Stimulated activated CD4-positive, alpha-beta T cell treated with anti-CD3 and anti-CD28 coated beads, TNF-alpha, amount 100 ng/mL, for 1 hour (primary cell): Measurements from ENCODE around the gene ZNF280A.

Experiments
- DNase-seq, 3 donors: peaks; one replicate each; pipeline ENCODE4 v3.0.0-alpha.2; 2020; ENCODE audit warnings: low read depth in 3 of 3, low spot score in 1 of 3

ZNF280A gene, protein sequence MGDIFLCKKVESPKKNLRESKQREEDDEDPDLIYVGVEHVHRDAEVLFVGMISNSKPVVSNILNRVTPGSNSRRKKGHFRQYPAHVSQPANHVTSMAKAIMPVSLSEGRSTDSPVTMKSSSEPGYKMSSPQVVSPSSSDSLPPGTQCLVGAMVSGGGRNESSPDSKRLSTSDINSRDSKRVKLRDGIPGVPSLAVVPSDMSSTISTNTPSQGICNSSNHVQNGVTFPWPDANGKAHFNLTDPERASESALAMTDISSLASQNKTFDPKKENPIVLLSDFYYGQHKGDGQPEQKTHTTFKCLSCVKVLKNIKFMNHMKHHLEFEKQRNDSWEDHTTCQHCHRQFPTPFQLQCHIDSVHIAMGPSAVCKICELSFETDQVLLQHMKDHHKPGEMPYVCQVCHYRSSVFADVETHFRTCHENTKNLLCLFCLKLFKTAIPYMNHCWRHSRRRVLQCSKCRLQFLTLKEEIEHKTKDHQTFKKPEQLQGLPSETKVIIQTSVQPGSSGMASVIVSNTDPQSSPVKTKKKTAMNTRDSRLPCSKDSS

DNA sequence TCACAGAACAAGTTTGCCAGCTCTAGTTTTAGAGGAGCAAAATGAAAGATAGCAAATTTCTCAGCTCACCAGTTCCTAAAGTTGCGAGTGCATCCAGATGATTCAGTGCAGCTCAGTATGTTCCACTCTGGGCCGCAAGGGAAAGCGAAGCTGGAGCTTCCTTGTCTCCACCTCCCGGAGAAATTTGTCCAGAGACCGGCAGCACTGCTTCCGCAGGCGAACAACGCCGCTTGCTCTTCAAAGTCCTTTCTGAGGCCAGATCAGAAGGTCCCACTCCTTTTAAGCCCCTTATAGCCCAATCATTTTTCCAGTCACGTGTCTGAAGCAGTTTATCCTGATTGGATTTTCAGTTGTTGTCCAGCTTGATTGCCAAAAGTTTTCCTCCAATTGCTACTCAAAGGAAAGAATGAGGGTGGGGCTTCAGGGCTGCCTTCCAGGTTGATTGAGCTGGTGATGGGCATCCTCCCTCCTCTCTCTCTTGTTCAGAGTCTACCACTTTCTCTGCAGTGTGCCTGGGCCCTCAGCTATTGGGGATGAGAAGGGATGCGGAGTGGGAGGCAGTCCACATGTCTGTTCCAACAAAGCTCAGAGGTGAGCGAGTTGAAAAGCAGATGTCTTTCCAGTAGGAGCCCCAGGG lies at the start of gene ZNF280A:
ZNF280A (minus strand) TSS at position 251 of the 637 bp plus-strand sequence. CDS start 4,640 bp downstream, outside the sequence.
- no peak for DNase-seq

DNA sequence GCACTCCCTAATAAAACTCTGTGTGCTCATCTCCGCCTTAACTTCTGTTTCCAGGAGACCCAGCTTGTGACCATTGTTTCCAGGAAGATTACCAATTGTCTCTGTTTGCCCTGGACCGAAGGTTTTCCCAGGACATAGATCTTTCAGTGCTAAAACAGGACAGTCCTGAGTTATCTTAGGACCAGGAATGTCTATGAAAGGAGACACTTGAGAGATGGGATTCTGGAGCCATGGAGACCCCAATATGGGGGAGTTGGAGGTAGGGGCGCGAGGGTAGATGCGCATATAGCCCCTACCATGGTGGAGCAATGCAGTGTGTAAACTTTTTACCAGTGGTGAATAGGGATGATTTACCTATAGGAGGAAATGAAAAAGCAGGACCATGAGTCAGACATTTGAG lies 49.1 kb upstream of the ZNF280A start:
- no peak for DNase-seq

DNA sequence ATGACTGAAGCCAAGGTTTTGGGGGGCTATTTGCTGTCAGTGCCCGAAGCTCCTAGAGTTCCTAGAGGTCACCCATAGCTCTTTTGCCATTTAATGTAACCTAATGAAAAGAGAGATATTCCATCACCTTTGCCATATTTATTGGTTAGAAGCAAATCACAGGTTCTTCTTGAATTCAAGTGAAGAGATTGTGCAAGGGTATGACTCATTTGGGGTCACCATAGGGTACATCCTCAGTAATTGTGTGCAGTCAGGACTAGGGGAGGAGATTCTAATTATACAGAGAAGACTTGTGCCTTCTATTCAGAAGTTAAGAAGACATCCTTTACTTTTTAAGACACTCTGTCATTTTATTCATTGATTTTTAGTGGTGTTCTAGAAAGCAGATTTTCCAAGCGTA lies 45.9 kb upstream of the ZNF280A start:
- DNase-seq, result no peak

DNA sequence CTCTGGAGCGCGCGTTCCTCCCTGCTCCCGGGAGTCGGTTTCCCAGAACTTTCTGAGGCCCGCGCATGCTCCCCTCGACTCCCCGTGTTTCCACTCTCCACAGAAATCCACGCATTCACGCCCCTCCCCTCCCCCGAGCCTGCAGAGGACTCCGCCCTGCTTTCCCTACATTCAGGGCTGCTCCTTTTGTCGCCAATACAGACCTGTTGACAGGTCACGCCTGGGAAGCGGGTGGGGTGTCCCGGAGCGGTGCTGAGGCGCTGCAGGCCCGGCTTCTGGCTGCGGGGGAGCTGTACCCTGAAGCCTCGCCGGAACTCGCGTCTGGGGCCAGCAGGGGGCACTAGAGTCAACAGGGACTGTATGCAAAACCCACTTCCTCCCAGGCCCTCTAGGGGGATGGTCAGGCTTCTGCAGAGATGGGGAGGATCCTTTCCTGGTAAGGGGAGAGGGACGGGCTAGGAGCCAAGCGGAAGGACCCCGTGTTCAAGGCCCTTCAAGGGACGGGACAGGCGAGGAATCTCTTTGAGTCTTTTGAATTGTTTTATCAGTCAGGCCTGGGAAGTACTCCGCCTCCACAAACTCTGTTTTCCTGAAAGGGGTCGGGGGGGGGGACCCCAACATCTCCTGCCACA lies 39.0 kb upstream of the ZNF280A start, which contains the start of gene PRAME:
PRAME (minus strand) TSS at position 294 of the 632 bp plus-strand sequence. CDS start 2,433 bp downstream, outside the sequence.
- peak; percentile 3 to 52 (median 22) for DNase-seq

DNA sequence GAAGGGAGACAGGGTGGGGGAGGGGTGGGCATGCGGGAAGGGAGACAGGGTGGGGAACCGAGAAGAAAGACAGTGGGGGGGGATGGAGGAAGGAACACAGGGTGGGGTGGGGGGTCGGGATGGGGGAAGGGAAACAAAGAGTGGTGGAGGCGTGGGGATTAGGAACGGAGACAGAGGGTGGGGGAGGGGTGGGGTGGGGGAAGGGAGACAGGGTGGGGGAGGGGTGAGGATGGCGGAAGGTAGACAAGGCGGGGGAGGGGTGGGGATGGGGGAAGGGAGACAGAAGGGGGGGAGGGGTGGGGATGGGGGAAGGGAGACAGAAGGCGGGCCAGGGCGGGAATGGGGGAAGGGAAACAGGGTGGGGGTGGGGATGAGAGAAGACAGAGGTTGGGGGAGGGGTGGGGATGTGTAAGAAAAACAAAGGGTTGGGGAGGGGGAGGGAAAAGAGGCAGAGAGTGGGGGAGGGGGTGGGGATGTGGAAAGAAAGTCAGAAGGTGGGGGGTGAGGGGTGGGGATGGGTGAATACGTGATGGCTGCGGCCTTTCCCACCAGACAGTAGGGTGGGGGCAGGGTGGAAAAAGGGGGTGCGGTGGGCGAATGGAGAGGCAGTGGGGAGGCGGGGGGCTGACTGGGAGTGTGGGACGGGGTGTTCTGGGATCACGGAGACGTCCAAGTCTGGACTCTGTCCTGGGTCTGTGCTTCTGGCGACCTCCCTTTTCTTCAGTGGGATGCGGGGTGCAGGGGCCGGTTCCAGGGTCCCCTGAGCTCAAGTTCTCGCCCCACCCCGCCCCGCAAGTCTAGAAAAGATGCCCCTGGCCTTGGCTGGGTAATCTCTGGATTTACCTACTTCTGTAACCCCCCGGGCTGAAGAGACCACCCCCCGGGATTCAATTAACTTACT lies 38.3 kb upstream of the ZNF280A start:
- DNase-seq, result no peak

DNA sequence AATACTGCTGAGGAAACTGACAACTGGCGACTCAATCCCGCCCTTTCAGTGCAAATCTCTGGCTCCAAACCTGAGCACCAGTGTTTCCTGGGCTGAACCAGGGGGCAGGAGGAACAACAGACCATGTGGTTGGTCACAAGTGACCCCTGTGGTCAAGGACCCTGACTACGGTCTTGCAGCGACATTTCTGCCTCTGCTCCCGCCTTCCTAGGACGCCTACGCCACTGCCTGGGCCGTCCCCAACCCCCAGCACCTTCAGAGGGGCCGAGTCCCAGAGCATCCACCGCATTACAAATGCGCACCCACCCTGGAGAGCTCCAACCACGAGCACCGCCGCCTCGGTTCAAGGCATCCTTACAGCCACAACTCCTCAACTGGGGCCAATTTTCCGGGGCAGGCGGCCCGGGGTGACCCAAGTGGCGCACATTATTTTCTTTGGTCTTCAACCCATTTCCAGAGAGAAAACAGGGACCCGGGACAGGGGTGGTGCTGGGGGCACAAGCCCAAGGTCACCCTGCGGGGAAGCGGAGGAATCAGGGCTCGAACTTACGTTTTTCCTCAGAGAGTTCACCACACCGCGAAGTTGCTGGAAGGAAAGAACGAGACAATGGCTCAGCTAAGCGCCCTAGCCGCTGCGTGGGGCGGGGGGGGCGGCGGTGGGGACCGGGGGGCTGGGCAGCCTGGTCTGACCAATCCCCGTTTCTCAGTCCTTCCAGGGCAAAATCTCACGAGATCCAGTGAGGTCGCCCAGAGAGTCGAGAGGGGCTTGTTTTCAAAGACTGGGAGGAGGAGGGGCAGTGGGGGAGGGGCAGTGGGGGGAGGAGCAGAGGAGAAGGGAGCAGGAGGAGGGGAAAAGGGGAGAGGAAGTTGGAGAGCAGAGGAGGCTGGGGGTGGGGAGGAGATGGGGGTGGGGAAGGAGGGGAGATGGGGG lies 37.2 kb upstream of the ZNF280A start:
- no peak for DNase-seq

DNA sequence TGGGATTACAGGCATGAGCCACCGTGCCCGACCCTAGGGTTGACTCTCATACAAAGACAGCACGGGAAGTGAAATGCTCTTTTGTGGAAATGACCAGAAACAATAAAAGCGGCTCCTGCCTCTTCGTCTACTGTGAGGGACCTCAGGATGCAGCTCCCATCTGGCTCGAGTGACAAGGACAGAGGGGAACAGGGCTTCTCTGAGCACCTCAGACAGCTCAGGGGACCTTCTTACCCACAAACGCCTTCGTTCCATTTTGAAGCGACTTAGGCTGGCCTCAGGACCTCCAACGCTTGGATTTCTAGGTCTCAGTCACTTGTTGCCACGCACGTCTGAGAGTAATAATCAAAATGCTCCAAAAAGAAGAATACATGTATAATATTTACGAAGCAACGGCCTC lies 36.5 kb upstream of the ZNF280A start:
- no peak for DNase-seq

DNA sequence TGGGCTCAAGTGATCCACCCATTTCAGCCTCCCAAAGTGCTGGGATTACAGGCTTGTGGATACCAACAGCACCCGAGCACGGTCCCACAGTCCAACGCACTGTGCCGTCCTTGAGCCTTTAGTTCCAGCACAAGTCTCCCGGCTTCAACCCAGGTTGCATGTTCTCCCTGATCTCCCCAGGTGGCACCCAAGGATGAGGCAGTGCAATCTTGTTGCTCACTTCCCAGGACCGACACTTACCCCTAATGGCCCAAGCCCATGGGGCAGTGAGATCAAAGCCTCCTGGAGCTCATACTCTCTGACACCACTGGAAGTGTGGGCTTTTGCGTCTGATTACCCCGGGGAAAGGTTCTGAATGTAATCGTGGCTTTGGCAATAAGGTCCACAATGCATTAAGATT lies 35.5 kb upstream of the ZNF280A start:
- no peak for DNase-seq

DNA sequence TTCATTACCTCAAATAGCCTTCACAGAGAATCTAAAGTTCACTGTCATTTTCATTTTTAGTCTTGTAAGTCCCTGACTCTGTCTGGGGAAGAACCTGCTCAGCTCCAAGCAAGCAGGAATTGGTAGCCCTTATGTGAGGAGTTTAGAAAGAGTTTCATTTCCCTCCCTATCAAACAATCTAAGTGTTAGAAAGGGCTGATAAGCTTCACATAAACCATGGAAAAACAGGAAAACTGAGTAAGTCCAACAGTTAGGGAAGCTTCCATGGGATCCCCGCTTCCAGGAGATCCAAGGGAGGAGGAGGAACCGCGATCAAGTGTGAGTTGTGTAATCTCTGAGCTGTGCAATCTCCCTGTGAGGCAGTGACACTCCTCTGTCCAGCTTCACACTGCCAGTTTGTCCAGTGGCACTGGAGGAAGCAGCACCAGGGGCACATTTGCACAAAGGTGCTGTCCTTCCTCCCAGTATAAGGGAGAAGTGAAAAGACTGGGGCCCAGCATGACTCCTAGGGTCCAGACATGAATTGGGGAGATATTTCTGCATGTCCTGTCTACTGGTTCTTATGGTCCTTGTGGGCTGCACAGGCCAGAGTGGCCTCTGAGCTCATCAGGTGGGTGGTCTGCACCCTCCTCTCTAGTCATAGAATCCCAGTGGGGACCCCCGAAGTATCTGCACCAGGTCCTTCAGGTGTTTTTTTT lies 34.7 kb upstream of the ZNF280A start:
- DNase-seq, result no peak

DNA sequence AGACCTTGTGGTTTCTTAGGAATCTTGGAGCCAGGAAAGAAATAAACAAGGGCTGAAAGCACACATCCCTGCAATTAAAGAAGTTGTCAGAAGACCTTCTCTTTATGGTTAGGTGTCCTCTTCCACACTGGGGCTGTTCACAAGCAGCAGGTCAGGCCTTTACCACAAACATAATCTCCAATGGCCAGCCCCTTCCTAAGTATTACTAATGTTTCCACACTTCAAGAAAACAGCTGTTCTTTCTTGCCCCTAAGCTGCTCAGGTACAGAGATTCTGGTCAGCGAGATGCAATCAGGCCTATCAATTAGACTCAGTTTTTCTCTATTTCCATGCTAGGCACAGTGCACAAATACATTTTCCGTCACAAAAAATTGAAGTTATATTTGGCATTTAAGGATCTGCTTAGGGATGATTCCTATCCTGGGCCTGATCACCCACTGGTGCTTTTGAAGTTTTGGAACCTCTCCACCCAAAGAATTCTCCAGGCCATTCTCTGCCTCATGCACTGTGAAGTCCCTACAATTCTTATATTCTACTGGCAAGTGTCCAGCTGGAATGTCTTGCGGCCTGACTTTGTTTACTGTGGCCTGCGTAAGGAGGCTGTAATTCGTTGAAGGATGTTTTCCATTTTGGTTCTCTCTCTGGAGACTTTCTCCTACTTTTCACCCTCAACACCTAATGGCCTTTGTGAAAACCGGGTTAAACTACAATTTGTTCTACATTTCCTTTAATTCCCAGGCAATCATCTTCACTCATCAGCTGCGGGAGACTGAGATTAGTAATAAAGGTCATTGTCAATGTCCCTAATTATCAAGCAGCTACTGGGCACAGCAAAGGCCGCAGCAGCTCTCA lies 33.9 kb upstream of the ZNF280A start:
- no peak for DNase-seq

DNA sequence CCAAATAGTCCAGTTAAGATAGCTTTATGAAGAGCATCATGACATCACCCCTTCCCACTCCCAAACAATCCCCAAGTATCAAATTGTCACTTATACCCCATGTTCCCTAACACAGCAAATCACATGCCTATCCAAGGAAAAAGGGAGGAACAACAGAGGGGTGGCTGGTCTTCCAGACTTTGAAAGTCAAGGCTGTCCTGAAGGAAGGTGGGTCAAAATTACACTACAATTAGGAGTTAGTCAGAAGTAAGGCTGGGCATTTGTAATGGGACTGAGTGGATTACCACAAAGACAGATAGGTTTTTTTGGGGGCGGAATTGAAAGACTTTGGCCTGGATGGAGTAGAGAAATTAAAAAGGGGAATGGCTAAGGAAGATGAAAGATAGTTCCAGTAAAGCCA lies 33.1 kb upstream of the ZNF280A start:
- DNase-seq, result no peak

DNA sequence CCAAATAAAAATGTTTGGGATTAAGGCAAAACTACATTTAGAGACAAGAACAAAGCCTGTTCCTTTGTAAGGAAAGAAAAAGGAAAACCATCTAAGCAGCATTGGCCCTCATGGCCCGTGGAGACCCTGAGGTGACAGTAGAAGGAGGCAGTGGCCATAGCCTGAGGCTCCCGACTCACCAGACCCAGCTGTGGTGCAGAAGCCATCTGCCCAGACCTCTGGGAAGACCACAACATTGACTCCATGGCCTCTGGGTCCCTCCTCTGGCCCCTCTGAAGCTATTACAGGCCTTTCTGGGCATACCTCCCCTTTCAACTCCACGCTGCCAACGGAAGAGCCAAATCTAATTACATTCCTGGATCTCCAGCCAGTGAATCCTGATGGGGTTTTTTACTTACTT lies 32.6 kb upstream of the ZNF280A start:
- DNase-seq, result no peak

DNA sequence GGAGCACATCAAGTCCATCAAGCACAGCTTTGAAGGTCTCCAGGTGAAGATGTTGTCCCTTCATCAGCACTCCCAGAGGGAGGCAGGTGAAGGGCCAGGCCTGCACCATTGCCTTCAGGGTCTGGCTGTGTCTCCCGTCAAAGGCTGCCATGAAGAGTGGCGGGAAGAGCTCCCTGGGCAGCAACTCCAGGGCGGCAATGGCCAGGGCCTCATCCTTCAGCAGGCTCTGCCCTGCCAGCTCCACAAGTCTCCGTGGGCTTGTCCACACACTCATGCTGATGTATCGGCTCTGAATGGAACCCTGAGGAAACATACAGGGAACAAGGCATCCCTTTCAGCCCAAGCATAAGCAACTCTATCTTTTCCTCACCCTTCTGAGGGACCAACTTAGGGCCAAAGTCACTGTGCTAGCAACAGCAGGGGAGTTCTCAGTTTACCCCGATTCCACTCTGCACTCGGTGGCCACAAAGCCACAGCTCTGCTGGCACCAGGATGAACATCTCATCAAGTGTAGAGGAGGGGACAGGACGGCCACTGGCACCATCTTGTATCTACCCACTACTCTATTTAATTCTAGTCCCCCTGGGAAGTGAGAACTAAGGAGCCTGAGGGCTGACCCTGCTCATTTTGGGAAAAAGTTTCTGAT lies 30.8 kb upstream of the ZNF280A start:
- DNase-seq, result no peak

DNA sequence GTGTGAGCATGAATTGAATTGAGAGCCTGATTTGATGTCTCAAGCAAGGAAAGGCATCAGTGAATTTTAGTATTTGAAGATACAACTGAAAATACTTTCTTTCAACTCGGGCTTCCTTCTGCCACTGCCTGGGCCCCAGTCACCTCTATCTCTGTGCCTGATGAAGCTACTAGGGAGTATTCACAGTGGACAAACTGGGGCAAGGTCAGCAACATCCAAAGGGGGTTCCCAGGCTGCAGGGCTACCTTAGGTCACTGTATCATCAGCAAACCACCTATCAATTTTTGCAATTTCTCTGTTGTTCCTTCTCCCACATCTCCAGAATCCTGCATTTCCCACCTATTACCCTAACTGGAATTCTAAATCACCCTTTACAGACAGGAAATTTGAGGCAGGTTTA lies 28.8 kb upstream of the ZNF280A start:
- no peak for DNase-seq

DNA sequence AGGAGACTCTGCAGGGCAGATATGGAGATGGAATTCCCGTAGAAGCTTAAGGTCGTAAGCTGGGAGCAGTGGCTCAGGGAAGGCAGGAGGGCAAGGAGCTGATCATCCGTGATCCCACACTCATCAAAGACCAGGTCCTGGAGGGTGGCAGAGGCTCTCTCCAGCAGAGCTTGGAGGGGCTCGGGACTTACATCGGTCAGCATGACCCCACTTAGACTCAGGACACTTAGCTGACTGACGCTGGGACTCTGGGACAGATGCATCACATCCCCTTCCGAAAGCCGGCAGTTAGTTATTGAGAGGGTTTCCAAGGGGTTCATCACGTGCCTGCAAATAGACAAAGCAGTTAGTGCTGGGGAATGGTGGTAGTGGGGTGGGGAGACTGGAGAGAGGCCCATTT lies 28.2 kb upstream of the ZNF280A start:
- no peak for DNase-seq

DNA sequence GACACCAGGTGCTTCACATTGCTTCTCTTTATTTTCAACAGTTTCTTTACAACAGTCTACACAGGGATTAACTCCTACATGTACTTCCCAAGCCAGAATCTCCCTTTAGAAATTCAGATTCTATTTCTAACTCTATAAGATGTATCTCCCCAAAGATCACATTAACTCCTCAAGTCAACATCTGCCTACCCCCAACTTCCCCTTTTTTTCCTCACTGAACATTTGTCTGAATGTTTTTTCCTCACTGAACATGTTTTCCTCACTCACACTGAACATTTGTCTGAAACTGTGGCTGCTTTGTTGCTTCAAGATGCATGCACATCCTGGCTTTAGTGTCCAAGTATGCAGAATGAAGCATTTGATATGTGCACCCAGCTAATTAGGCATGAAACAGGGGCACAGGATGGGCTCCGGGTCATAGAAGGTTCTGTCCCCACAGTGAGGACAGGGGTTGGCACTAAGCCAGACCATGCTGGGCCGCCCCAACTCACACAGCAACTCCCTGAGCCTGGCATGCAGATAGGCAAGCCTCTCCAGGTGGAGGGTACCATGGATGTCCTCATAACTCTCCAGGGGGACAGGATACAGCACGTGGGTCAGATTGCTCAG lies 27.7 kb upstream of the ZNF280A start:
- DNase-seq, result no peak

DNA sequence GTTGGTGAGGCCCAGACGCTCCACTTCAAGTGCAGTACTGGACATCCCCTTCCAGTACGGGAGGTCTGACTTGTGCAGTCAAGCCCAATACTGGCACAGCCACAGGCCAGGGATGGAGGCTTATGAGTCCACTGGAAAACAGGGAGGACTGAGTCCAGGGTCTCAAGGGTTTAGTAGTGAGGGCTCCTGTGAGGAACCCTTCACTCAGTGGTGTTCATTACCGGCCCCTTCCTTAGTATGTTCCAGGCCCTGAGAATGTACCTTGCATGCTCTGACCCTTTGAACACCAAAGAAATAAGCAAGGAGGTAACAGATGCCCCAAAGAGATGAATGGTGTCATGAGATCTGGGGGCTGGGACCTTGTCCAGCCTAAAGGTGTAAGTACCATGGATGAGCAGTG lies 27.2 kb upstream of the ZNF280A start:
- no peak for DNase-seq
